ENCODE measurements around the gene ASAP2. TPM values are rescaled to one million over a fixed set of nuclear protein-coding genes. Genes with fewer than 3 reads are reported as not detected.

The ASAP2 gene
- polyA plus RNA-seq, 1 donor from 2014 or later = 41.0 TPM

GRCh38 chr2:9189901-9190300 is 16.7 kb upstream of the ASAP2 start:
- Histone ChIP-seq H3K9me2 (ENCODE audit: insufficient read depth, low read length) (no peaks in the 10 kb centered on the region), H4K20me1 (ENCODE audit: insufficient read depth) (no peaks in the 10 kb centered on the region), H3K27me3 (ENCODE audit: insufficient read depth, low read depth, low read length) (no peaks in the 10 kb centered on the region), H3K4me2 (ENCODE audit: low read length) (no peak overlapping the region), H3K27ac (ENCODE audit: low read length) (no peak overlapping the region), H2AFZ (ENCODE audit: low read depth, low read length) (no peak overlapping the region), H3K79me2 (replicated peaks; ENCODE audit: insufficient read depth, low read length) (no peaks in the 10 kb centered on the region), H3K4me3 (ENCODE audit: low read length) (no peak overlapping the region), H3K36me3 (ENCODE audit: insufficient read depth, low read length) (no peaks in the 10 kb centered on the region), H3K9ac (ENCODE audit: low read length) (no peak overlapping the region), H3F3A (ENCODE audit: insufficient read depth, low read length, poor library complexity, severe bottlenecking) (no peaks in the 10 kb centered on the region), H3K9me3 (ENCODE audit: low read length) (no peaks in the 10 kb centered on the region)
- TF ChIP-seq EZH2 (IDR thresholded peaks at IDR 0.05; ENCODE audit: borderline replicate concordance, insufficient read depth, low read length, poor library complexity, severe bottlenecking) = no peak
- TF ChIP-seq, protein P1, sequence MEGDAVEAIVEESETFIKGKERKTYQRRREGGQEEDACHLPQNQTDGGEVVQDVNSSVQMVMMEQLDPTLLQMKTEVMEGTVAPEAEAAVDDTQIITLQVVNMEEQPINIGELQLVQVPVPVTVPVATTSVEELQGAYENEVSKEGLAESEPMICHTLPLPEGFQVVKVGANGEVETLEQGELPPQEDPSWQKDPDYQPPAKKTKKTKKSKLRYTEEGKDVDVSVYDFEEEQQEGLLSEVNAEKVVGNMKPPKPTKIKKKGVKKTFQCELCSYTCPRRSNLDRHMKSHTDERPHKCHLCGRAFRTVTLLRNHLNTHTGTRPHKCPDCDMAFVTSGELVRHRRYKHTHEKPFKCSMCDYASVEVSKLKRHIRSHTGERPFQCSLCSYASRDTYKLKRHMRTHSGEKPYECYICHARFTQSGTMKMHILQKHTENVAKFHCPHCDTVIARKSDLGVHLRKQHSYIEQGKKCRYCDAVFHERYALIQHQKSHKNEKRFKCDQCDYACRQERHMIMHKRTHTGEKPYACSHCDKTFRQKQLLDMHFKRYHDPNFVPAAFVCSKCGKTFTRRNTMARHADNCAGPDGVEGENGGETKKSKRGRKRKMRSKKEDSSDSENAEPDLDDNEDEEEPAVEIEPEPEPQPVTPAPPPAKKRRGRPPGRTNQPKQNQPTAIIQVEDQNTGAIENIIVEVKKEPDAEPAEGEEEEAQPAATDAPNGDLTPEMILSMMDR (IDR thresholded peaks at IDR 0.05; ENCODE audit: poor library complexity, severe bottlenecking) = no peak
- TF ChIP-seq POLR2AphosphoS5 (IDR thresholded peaks at IDR 0.05) = no peak
- no peak for TF ChIP-seq TAF1 (IDR thresholded peaks at IDR 0.05; ENCODE audit: low read depth)
- no peak for TF ChIP-seq MXI1 (conservative IDR thresholded peaks at IDR 0.05; ENCODE audit: poor library complexity, severe bottlenecking)
- TF ChIP-seq SMC3 (conservative IDR thresholded peaks at IDR 0.05; ENCODE audit: poor library complexity) = no peak
- TF ChIP-seq EP300 (conservative IDR thresholded peaks at IDR 0.05; ENCODE audit: poor library complexity, severe bottlenecking) = no peak
- TF ChIP-seq RAD21 (conservative IDR thresholded peaks at IDR 0.05) = no peak
- TF ChIP-seq, protein P2, sequence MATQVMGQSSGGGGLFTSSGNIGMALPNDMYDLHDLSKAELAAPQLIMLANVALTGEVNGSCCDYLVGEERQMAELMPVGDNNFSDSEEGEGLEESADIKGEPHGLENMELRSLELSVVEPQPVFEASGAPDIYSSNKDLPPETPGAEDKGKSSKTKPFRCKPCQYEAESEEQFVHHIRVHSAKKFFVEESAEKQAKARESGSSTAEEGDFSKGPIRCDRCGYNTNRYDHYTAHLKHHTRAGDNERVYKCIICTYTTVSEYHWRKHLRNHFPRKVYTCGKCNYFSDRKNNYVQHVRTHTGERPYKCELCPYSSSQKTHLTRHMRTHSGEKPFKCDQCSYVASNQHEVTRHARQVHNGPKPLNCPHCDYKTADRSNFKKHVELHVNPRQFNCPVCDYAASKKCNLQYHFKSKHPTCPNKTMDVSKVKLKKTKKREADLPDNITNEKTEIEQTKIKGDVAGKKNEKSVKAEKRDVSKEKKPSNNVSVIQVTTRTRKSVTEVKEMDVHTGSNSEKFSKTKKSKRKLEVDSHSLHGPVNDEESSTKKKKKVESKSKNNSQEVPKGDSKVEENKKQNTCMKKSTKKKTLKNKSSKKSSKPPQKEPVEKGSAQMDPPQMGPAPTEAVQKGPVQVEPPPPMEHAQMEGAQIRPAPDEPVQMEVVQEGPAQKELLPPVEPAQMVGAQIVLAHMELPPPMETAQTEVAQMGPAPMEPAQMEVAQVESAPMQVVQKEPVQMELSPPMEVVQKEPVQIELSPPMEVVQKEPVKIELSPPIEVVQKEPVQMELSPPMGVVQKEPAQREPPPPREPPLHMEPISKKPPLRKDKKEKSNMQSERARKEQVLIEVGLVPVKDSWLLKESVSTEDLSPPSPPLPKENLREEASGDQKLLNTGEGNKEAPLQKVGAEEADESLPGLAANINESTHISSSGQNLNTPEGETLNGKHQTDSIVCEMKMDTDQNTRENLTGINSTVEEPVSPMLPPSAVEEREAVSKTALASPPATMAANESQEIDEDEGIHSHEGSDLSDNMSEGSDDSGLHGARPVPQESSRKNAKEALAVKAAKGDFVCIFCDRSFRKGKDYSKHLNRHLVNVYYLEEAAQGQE (IDR thresholded peaks at IDR 0.05; ENCODE audit: borderline replicate concordance) = no peak

DNA sequence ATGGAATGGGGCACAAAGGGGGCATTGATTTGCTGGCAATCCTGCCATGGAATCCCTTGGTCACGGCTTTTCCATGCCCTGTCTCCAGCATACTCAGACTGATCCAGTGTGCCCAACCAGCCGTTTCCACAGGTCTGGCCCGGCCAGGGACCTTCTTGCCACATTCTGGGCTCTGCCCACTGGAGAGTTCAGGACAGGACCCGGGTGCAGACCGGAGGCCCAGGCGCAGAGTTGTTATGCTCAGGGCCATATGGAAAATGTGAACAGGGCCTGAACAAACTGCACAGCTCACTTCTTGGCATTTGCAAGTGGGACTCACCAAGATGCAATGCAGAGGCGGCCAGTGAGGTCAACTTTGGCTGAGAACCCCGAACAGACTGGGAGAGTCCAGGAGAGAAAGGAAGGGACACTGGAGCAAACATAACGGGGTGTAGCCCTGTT is 15.6 kb upstream of the ASAP2 start:
- Histone ChIP-seq H4K20me1 (ENCODE audit: insufficient read depth) (no peaks in the 10 kb centered on the region), H3K36me3 (ENCODE audit: insufficient read depth, low read length) (no peaks in the 10 kb centered on the region), H3K9me3 (ENCODE audit: low read length) (no peaks in the 10 kb centered on the region), H2AFZ (ENCODE audit: low read depth, low read length) (no peak overlapping the region), H3K9me2 (ENCODE audit: insufficient read depth, low read length) (no peaks in the 10 kb centered on the region), H3K4me2 (ENCODE audit: low read length) (no peak overlapping the region), H3F3A (ENCODE audit: insufficient read depth, low read length, poor library complexity, severe bottlenecking) (no peaks in the 10 kb centered on the region), H3K27ac (ENCODE audit: low read length) (no peak overlapping the region), H3K79me2 (replicated peaks; ENCODE audit: insufficient read depth, low read length) (no peaks in the 10 kb centered on the region), H3K27me3 (ENCODE audit: insufficient read depth, low read depth, low read length) (no peaks in the 10 kb centered on the region), H3K4me3 (ENCODE audit: low read length) (no peak overlapping the region), H3K9ac (ENCODE audit: low read length) (no peak overlapping the region)
- TF ChIP-seq POLR2AphosphoS5 (IDR thresholded peaks at IDR 0.05) (no peak), MXI1 (conservative IDR thresholded peaks at IDR 0.05; ENCODE audit: poor library complexity, severe bottlenecking) (no peak), SMC3 (conservative IDR thresholded peaks at IDR 0.05; ENCODE audit: poor library complexity) (no peak)
- TF ChIP-seq, protein P1 (IDR thresholded peaks at IDR 0.05; ENCODE audit: poor library complexity, severe bottlenecking) = no peak
